Chondrocyte (in vitro differentiated cells): ENCODE data around the gene RANBP3L. TPM values are rescaled to one million over a fixed set of nuclear protein-coding genes. Genes with fewer than 3 reads are reported as not detected.
A peak's percentile ranks its signal among the peaks of the same experiment; 100 is the strongest.

ENCODE experiments used
- DNase-seq: peaks from one replicate; pipeline ENCODE4 v3.0.0; 2021; ENCODE audit warnings: mixed read lengths, low spot score
- H3K27ac Mint-ChIP-seq: one replicate; pipeline ENCODE4 v1.8.0; 2021; ENCODE audit warnings: mild to moderate bottlenecking, moderate library complexity, mixed read lengths; ENCODE audit not compliant: unreplicated experiment
- H3K27me3 Mint-ChIP-seq: 2 replicates; pipeline ENCODE4 v1.8.0; 2021; ENCODE audit warnings: low read depth, mixed read lengths
- H3K36me3 Mint-ChIP-seq: 2 replicates; pipeline ENCODE4 v1.8.0; 2021; ENCODE audit warnings: low read depth, mixed read lengths
- H3K4me1 Mint-ChIP-seq: 2 replicates; pipeline ENCODE4 v1.8.0; 2021; ENCODE audit warnings: low read depth, mild to moderate bottlenecking, mixed read lengths
- H3K4me3 Mint-ChIP-seq: one replicate; pipeline ENCODE4 v1.8.0; 2021; ENCODE audit warnings: mild to moderate bottlenecking, moderate library complexity, mixed read lengths; ENCODE audit not compliant: unreplicated experiment
- H3K9me3 Mint-ChIP-seq: 2 replicates; pipeline ENCODE4 v1.8.0; 2021; ENCODE audit warnings: low read depth, mixed read lengths
- CTCF ChIP-seq: fragments of 200-600 bp; sonication (generic); IDR thresholded peaks from 2 replicates; pipeline ENCODE4 v1.5.0; 2021; ENCODE audit warnings: antibody characterized with exemption, mild to moderate bottlenecking, moderate library complexity
- total RNA-seq: library from RNA; stranded (reverse); gene quantifications from 3 replicates; pipeline ENCODE4 v1.2.1, GENCODE V29; 2021

Gene RANBP3L
- total RNA-seq, 1 donor from 2014 or later: 1.2 TPM

GRCh38 chr5:36281626-36282025, 20.1 kb downstream of the RANBP3L start:
- Mint-ChIP-seq H3K4me1 (peaks cover 40% of the 10 kb centered on the region), H3K27me3 (no peaks in the 10 kb centered on the region), H3K4me3 (no peak overlapping the region), H3K27ac (no peak overlapping the region), H3K9me3 (no peaks in the 10 kb centered on the region), H3K36me3 (no peaks in the 10 kb centered on the region)
- no peak for TF ChIP-seq CTCF
- no peak for DNase-seq

GRCh38 chr5:36279054-36279698, 22.5 kb downstream of the RANBP3L start:
- DNase-seq: no peak
- Mint-ChIP-seq H3K4me1 (peaks cover 41% of the 10 kb centered on the region), H3K9me3 (no peaks in the 10 kb centered on the region), H3K4me3 (peak overlapping the region; percentile 50), H3K27ac (peak overlapping the region; percentile 28), H3K36me3 (no peaks in the 10 kb centered on the region), H3K27me3 (no peaks in the 10 kb centered on the region)
- no peak for TF ChIP-seq CTCF

GRCh38 chr5:36277521-36278176, 24.1 kb downstream of the RANBP3L start:
- DNase-seq: no peak
- no peaks in the 10 kb centered on the region for H3K27me3 Mint-ChIP-seq
- no peak overlapping the region for H3K4me3 Mint-ChIP-seq
- no peaks in the 10 kb centered on the region for H3K9me3 Mint-ChIP-seq
- peaks cover 41% of the 10 kb centered on the region for H3K4me1 Mint-ChIP-seq
- H3K36me3 Mint-ChIP-seq: no peaks in the 10 kb centered on the region
- no peak for TF ChIP-seq CTCF
- H3K27ac Mint-ChIP-seq: no peak overlapping the region

GRCh38 chr5:36276864-36277263, 24.8 kb downstream of the RANBP3L start:
- no peak for TF ChIP-seq CTCF
- no peak overlapping the region for H3K4me3 Mint-ChIP-seq
- H3K36me3 Mint-ChIP-seq: no peaks in the 10 kb centered on the region
- no peaks in the 10 kb centered on the region for H3K27me3 Mint-ChIP-seq
- no peak overlapping the region for H3K27ac Mint-ChIP-seq
- no peaks in the 10 kb centered on the region for H3K9me3 Mint-ChIP-seq
- peaks cover 41% of the 10 kb centered on the region for H3K4me1 Mint-ChIP-seq
- DNase-seq: no peak

GRCh38 chr5:36273809-36274526, 27.7 kb downstream of the RANBP3L start:
- no peaks in the 10 kb centered on the region for H3K9me3 Mint-ChIP-seq
- no peak for DNase-seq
- no peak overlapping the region for H3K27ac Mint-ChIP-seq
- no peaks in the 10 kb centered on the region for H3K27me3 Mint-ChIP-seq
- no peak for TF ChIP-seq CTCF
- H3K4me1 Mint-ChIP-seq: peaks cover 22% of the 10 kb centered on the region
- H3K4me3 Mint-ChIP-seq: no peak overlapping the region
- no peaks in the 10 kb centered on the region for H3K36me3 Mint-ChIP-seq
